Measurements from ENCODE around the gene PRAMEF2. TPM values are rescaled to one million over a fixed set of nuclear protein-coding genes. Genes with fewer than 3 reads are reported as not detected.
"Not testable (repeated sequence)": the region's sequence is repeated elsewhere in the genome, so short reads cannot be mapped to it uniquely, and the experiment has no call there.

PRAMEF2 gene, protein sequence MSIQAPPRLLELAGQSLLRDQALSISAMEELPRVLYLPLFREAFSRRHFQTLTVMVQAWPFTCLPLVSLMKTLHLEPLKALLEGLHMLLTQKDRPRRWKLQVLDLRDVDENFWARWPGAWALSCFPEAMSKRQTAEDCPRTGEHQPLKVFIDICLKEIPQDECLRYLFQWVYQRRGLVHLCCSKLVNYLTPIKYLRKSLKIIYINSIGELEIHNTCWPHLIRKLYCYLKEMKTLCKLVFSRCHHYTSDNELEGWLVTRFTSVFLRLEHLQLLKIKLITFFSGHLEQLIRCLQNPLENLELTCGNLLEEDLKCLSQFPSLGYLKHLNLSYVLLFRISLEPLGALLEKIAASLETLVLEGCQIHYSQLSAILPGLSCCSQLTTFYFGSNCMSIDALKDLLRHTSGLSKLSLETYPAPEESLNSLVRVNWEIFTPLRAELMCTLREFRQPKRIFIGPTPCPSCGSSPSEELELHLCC
- polyA plus RNA-seq (2011; rRNA removed) (not detected in 2 replicates), polyA plus RNA-seq (2017; fragmentation: RNase III; extraction: RNeasy Plus Mini Kit Qiagen cat#74134 plus additional on column Dnase treatment) (not detected in 3 replicates), polyA minus RNA-seq (2011; rRNA and poly(A)+ RNA removed) (0.25 TPM in 1 of 2 replicates, not detected in the other)
- polyA plus RNA-seq (2012; cell fraction: cytosol; rRNA removed), result not detected in 2 replicates
- not detected in 2 replicates for polyA plus RNA-seq (2012; cell fraction: nucleus; rRNA removed)

- WGBS (ENCODE audit: missing lambda C conversion rate), result 5% methylated on average over 2 of the region's 2 CpGs
Observed at GRCh38 chr1:12856786-12857185, at the start of gene PRAMEF2. Gene PRAMEF2 (plus strand): TSS chr1:12857086. CDS start chr1:12859010, 1,924 bp downstream.

GRCh38 chr1:12809933-12810332 is 47.0 kb upstream of the PRAMEF2 start:
- TF ChIP-seq ESRRA (IDR thresholded peaks at IDR 0.05; ENCODE audit: borderline replicate concordance, low read length) (no peak), BHLHE40 (IDR thresholded peaks at IDR 0.05; ENCODE audit: low read depth, low read length) (no peak), TP53 (CRISPR knock-in tag; IDR thresholded peaks at IDR 0.05) (no peak), FOXS1 (CRISPR knock-in tag; IDR thresholded peaks at IDR 0.05) (no peak), CHD4 (IDR thresholded peaks at IDR 0.05; ENCODE audit: borderline replicate concordance) (no peak), FOSL2 (IDR thresholded peaks at IDR 0.05) (no peak), FOSL2 (CRISPR knock-in tag; IDR thresholded peaks at IDR 0.05) (no peak), RARB (CRISPR knock-in tag; IDR thresholded peaks at IDR 0.05) (no peak), RNF2 (IDR thresholded peaks at IDR 0.05; ENCODE audit: borderline replicate concordance, low read depth) (no peak), JUNB (IDR thresholded peaks at IDR 0.05) (no peak)
- TF ChIP-seq, protein P1, sequence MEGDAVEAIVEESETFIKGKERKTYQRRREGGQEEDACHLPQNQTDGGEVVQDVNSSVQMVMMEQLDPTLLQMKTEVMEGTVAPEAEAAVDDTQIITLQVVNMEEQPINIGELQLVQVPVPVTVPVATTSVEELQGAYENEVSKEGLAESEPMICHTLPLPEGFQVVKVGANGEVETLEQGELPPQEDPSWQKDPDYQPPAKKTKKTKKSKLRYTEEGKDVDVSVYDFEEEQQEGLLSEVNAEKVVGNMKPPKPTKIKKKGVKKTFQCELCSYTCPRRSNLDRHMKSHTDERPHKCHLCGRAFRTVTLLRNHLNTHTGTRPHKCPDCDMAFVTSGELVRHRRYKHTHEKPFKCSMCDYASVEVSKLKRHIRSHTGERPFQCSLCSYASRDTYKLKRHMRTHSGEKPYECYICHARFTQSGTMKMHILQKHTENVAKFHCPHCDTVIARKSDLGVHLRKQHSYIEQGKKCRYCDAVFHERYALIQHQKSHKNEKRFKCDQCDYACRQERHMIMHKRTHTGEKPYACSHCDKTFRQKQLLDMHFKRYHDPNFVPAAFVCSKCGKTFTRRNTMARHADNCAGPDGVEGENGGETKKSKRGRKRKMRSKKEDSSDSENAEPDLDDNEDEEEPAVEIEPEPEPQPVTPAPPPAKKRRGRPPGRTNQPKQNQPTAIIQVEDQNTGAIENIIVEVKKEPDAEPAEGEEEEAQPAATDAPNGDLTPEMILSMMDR (IDR thresholded peaks at IDR 0.05), result no peak
- TF ChIP-seq, protein P2, sequence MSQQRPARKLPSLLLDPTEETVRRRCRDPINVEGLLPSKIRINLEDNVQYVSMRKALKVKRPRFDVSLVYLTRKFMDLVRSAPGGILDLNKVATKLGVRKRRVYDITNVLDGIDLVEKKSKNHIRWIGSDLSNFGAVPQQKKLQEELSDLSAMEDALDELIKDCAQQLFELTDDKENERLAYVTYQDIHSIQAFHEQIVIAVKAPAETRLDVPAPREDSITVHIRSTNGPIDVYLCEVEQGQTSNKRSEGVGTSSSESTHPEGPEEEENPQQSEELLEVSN (IDR thresholded peaks at IDR 0.05; ENCODE audit: borderline replicate concordance, low read depth), result no peak
- TF ChIP-seq, protein P3, sequence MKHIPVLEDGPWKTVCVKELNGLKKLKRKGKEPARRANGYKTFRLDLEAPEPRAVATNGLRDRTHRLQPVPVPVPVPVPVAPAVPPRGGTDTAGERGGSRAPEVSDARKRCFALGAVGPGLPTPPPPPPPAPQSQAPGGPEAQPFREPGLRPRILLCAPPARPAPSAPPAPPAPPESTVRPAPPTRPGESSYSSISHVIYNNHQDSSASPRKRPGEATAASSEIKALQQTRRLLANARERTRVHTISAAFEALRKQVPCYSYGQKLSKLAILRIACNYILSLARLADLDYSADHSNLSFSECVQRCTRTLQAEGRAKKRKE (CRISPR knock-in tag; IDR thresholded peaks at IDR 0.05; ENCODE audit: low read depth), result no peak
- POLR2A ChIA-PET, result no interaction called here
- no peaks in the 10 kb centered on the region for H3K4me1 ChIP-seq
- no peak overlapping the region for H3K4me2 ChIP-seq
- CTCF ChIA-PET, result no interaction called here
- H3K9me3 ChIP-seq, result no peaks in the 10 kb centered on the region
- no peak for FAIRE-seq
- no peak for ATAC-seq
- WGBS (ENCODE audit: missing lambda C conversion rate), result 78% methylated on average over 1 of the region's 1 CpG
- H3K4me3 ChIP-seq, result no peak overlapping the region
- DNase-seq (ENCODE audit: low read depth in 1 of 2, low spot score in 1 of 2), result no peak
- H3K27ac ChIP-seq, result no peak overlapping the region

More at GRCh38 chr1:12856786-12857185, at the start of gene PRAMEF2:
- H3K27ac ChIP-seq; H3K9me3 ChIP-seq; H3K4me1 ChIP-seq; H3K4me3 ChIP-seq; H3K4me2 ChIP-seq; POLR2A ChIA-PET; ATAC-seq; FAIRE-seq; CTCF ChIA-PET; DNase-seq (ENCODE audit: low read depth in 1 of 2, low spot score in 1 of 2): not testable (repeated sequence)

DNA sequence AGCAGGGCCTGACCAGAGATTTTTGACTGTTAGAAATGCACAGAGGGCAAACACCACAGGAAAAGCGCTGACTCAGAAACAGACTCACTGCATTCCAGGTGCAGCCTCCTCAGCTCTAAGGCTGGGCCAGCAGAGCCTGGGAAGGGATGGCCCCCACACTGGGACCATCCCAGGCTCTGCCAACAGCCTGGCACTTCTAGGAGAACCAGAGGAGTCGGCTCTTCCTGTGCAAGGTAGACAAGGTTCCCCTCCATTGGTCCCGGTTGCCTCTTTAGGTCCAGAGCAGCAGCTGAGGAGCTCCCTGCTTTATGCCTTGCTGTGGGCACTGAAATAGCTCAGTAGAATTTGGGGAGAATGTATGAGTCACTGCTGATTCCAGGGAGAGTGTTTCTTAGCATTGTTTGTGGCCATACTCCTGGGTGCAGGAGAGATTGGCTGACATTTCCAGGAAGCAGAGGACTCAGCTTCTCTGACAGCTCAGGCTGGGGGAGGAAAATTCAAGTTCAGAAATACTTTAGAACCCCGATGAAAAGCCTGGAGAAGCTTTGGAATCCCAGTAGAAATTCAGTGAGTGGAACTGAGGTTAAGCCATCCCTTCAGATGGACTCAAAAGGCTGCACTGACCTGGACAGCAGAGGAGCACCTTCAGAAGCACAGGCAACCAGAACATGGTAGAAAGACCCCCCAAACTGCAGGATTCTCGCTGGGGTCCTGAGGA is 46.0 kb upstream of the PRAMEF2 start:
- ChIA-PET POLR2A (no interaction called here), CTCF (no interaction called here)
- H3K4me1 ChIP-seq, result no peaks in the 10 kb centered on the region
- H3K9me3 ChIP-seq, result no peaks in the 10 kb centered on the region
- peak; percentile 40 to 47; a peak in 5 of 6 replicates for ATAC-seq
- 28% methylated on average over 5 of the region's 5 CpGs for WGBS (ENCODE audit: missing lambda C conversion rate)
- DNase-seq (ENCODE audit: low read depth in 1 of 2, low spot score in 1 of 2), result no peak
- H3K27ac ChIP-seq, result no peak overlapping the region
- FAIRE-seq, result no peak
- no peak overlapping the region for H3K4me2 ChIP-seq
- H3K4me3 ChIP-seq, result no peak overlapping the region
- TF ChIP-seq MAFK (IDR thresholded peaks at IDR 0.05; ENCODE audit: partially characterized antibody) (peak; percentile 50), HEYL (CRISPR knock-in tag; IDR thresholded peaks at IDR 0.05) (no peak), RCOR1 (IDR thresholded peaks at IDR 0.05; ENCODE audit: low read depth, low read length) (no peak)

Data from A549 (cell line).